Subcutaneous adipose tissue (tissue), 4 donors: ENCODE data around the gene ARHGAP32. TPM values are rescaled to one million over a fixed set of nuclear protein-coding genes. Genes with fewer than 3 reads are reported as not detected.

ENCODE experiments used
- CTCF ChIP-seq: fragments of 450-650 bp; IDR thresholded peaks from one replicate; pipeline ENCODE4 v1.5.1; 2016; ENCODE audit warnings: low read depth, mild to moderate bottlenecking, control low read depth, antibody characterized with exemption, moderate library complexity
- total RNA-seq, 4 donors: library from RNA; depleted of rRNA; stranded (reverse); fragments of >200 nt; gene quantifications; one replicate each; pipeline ENCODE4 v1.1.0, GENCODE V29; 2016

Gene ARHGAP32
- total RNA-seq, 4 donors from 2014 or later: 10.9 to 19.6 (median 16.0) TPM

GRCh38 chr11:129021295-129021694 is 170.8 kb downstream of the ARHGAP32 start:
- TF ChIP-seq CTCF: no peak

- TF ChIP-seq CTCF: no peak
Observed at GRCh38 chr11:129018991-129019390, 173.1 kb downstream of the ARHGAP32 start.

- no peak for TF ChIP-seq CTCF
Observed at GRCh38 chr11:129018126-129018525, 174.0 kb downstream of the ARHGAP32 start.

- TF ChIP-seq CTCF: no peak
Observed at GRCh38 chr11:129013737-129014475, 178.2 kb downstream of the ARHGAP32 start.

- no peak for TF ChIP-seq CTCF
Observed at GRCh38 chr11:129012880-129013279, 179.2 kb downstream of the ARHGAP32 start.

- TF ChIP-seq CTCF: no peak
Observed at GRCh38 chr11:129006161-129006560, 186.0 kb downstream of the ARHGAP32 start.

- no peak for TF ChIP-seq CTCF
Observed at GRCh38 chr11:128988242-128988970, 203.7 kb downstream of the ARHGAP32 start.
